SK-N-SH (cell line): ENCODE measurements around the gene CGN. TPM values are rescaled to one million over a fixed set of nuclear protein-coding genes. Genes with fewer than 3 reads are reported as not detected.

Experiments used
- CTCF ChIA-PET: fragments of 300-600, 350-600 bp; formaldehyde crosslinking; extraction: SDS; loops from one replicate; lab custom pipeline; 2021; lab: Yijun Ruan, JAX
- POLR2A ChIA-PET: fragments of 350-600 bp; sonication (Branson Sonifier 250); formaldehyde crosslinking; extraction: SDS; loops from one replicate; lab custom pipeline; 2020; ENCODE audit warnings: antibody characterized with exemption, inconsistent platforms; lab: Yijun Ruan, JAX
- DNase-seq: peaks from one replicate; pipeline ENCODE4 v3.0.0; 2012
- H2AFZ ChIP-seq: fragments of 200-600 bp; sonication (generic); 2 replicates; pipeline ENCODE4 v1.8.1; 2016; ENCODE audit warnings: antibody characterized with exemption, mild to moderate bottlenecking, low read depth
- H3F3A ChIP-seq: fragments of 200-600 bp; sonication (generic); replicated peaks from 2 replicates; pipeline ENCODE3; 2016; ENCODE audit warnings: antibody characterized with exemption, mild to moderate bottlenecking; ENCODE audit not compliant: insufficient read depth
- H3K27ac ChIP-seq, 2 experiments: fragments of 200-500 bp in 1 of 2; fragments of 200-600 bp in 1 of 2; sonication (Bioruptor generic) in 1 of 2; sonication (generic), shearing (Covaris generic) in 1 of 2; 2 replicates each; pipeline versions ENCODE4 v1.5.1 to v1.6.1; 2014 to 2016; ENCODE audit warnings: low read depth in 2 of 2, inconsistent platforms in 1 of 2, low read length in 1 of 2, mild to moderate bottlenecking in 1 of 2, mixed read lengths in 1 of 2
- H3K27me3 ChIP-seq: fragments of 200-600 bp; sonication (generic), shearing (Covaris generic); 2 replicates; pipeline ENCODE4 v1.6.1; 2016; ENCODE audit warnings: mixed run types; ENCODE audit not compliant: insufficient read depth
- H3K36me3 ChIP-seq, 2 experiments: fragments of 200-500 bp in 1 of 2; fragments of 200-600 bp in 1 of 2; sonication (Bioruptor generic) in 1 of 2; sonication (generic) in 1 of 2; replicated peaks in 1 of 2; 2 replicates each; pipeline versions ENCODE3 to v1.5.1; 2014 to 2016; ENCODE audit warnings: low read length in 1 of 2, mild to moderate bottlenecking in 1 of 2; ENCODE audit not compliant: insufficient read depth in 2 of 2, control insufficient read depth in 1 of 2
- H3K4me1 ChIP-seq, 2 experiments: fragments of 200-500 bp in 1 of 2; fragments of 200-600 bp in 1 of 2; sonication (Bioruptor generic) in 1 of 2; sonication (generic), shearing (Covaris generic) in 1 of 2; 2 replicates each; pipeline versions ENCODE4 v1.5.1 to v1.6.1; 2014 to 2016; ENCODE audit warnings: low read depth in 1 of 2, low read length in 1 of 2, mixed run types in 1 of 2; ENCODE audit not compliant: insufficient read depth in 2 of 2, control insufficient read depth in 1 of 2
- H3K4me2 ChIP-seq: fragments of 200-600 bp; sonication (generic), shearing (Covaris generic); 2 replicates; pipeline ENCODE4 v1.6.1; 2017; ENCODE audit warnings: mixed run types
- H3K4me3 ChIP-seq, 2 experiments: fragments of 200-500 bp in 1 of 2; fragments of 200-600 bp in 1 of 2; sonication (Bioruptor generic) in 1 of 2; sonication (generic), shearing (Covaris generic) in 1 of 2; 2 replicates each; pipeline versions ENCODE4 v1.5.1 to v1.8.1; 2014 to 2016; ENCODE audit warnings: low read depth in 2 of 2, inconsistent platforms in 1 of 2, low read length in 1 of 2, mild to moderate bottlenecking in 1 of 2, mixed read lengths in 1 of 2, moderate library complexity in 1 of 2
- H3K79me2 ChIP-seq: fragments of 200-600 bp; sonication (generic); 2 replicates; pipeline ENCODE4 v1.8.1; 2017; ENCODE audit warnings: mild to moderate bottlenecking; ENCODE audit not compliant: insufficient read depth
- H3K9ac ChIP-seq: fragments of 200-600 bp; sonication (generic); 2 replicates; pipeline ENCODE4 v1.6.1; 2017; ENCODE audit warnings: mixed run types
- H3K9me2 ChIP-seq: fragments of 200-600 bp; sonication (generic); 2 replicates; pipeline ENCODE4 v1.6.1; 2017; ENCODE audit warnings: mixed run types
- H3K9me3 ChIP-seq: fragments of 200-600 bp; sonication (generic); 2 replicates; pipeline ENCODE4 v1.6.1; 2017; ENCODE audit warnings: mixed run types, mild to moderate bottlenecking, moderate library complexity
- H4K20me1 ChIP-seq: fragments of 200-600 bp; sonication (generic); 2 replicates; pipeline ENCODE4 v1.6.1; 2017; ENCODE audit warnings: mild to moderate bottlenecking, mixed run types; ENCODE audit not compliant: insufficient read depth
- CTCF ChIP-seq: fragments of 200-600 bp; sonication (generic); IDR thresholded peaks from 2 replicates; pipeline ENCODE4 v1.6.1; 2017; ENCODE audit warnings: antibody characterized with exemption, mild to moderate bottlenecking, moderate library complexity
- EP300 ChIP-seq, 2 experiments: IDR thresholded peaks; 2 replicates each; pipeline versions ENCODE4 v1.4.0 to v1.6.1; 2012; ENCODE audit warnings: borderline replicate concordance in 1 of 2, low read depth in 1 of 2, low read length in 1 of 2
- FOXJ3 ChIP-seq: sonication (generic); formaldehyde crosslinking; IDR thresholded peaks from 2 replicates; pipeline ENCODE4 v1.5.1; 2020; ENCODE audit warnings: mild to moderate bottlenecking, missing genetic modification reagents
- FOXM1 ChIP-seq: IDR thresholded peaks from 2 replicates; pipeline ENCODE4 v1.4.0; 2012; ENCODE audit warnings: low read depth, mild to moderate bottlenecking
- GABPA ChIP-seq: IDR thresholded peaks from 2 replicates; pipeline ENCODE4 v1.4.0; 2012; ENCODE audit warnings: low read depth, mild to moderate bottlenecking
- MEF2A ChIP-seq: IDR thresholded peaks from 2 replicates; pipeline ENCODE4 v1.4.0; 2012; ENCODE audit warnings: low read depth, borderline replicate concordance
- MXI1 ChIP-seq: IDR thresholded peaks from 2 replicates; pipeline ENCODE4 v1.6.1; 2012; ENCODE audit warnings: mild to moderate bottlenecking, low read depth, low read length, improper control_type of control experiment
- SIN3A ChIP-seq: IDR thresholded peaks from 2 replicates; pipeline ENCODE4 v1.6.1; 2012; ENCODE audit warnings: low read depth, mild to moderate bottlenecking, low read length, moderate library complexity, borderline replicate concordance
- TCF12 ChIP-seq: IDR thresholded peaks from 2 replicates; pipeline ENCODE4 v1.4.0; 2012
- TEAD4 ChIP-seq: IDR thresholded peaks from 2 replicates; pipeline ENCODE4 v1.4.0; 2012; ENCODE audit warnings: mild to moderate bottlenecking, borderline replicate concordance; ENCODE audit not compliant: insufficient read depth
- USF1 ChIP-seq: IDR thresholded peaks from 2 replicates; pipeline ENCODE4 v1.4.0; 2012; ENCODE audit warnings: low read depth, borderline replicate concordance
- WGBS: methylation state at CpG from one replicate; pipeline ENCODE4 v1.1.6; 2017; ENCODE audit warnings: low lambda C conversion rate; 5-methylcytosine and 5-hydroxymethylcytosine counted together
- polyA plus RNA-seq, 3 experiments: library from polyadenylated mRNA; depleted of rRNA; stranded (reverse); fragments of >200 nt; gene quantifications; 2 replicates each; pipeline ENCODE4 v1.2.3, GENCODE V29; 2012

CGN gene
- polyA plus RNA-seq, 1 of the 3 experiments (the other 2 are of a cell fraction), result 0.36 TPM

GRCh38 chr1:151501474-151501873, 9.7 kb upstream of the CGN start:
- H2AFZ ChIP-seq, result no peak overlapping the region
- ChIA-PET CTCF (interaction anchor here (1.2 kb wide), 1 partner anchor 33 kb away, joined by 3 read pairs; no protein-coding TSS in a partner anchor), POLR2A (no interaction called here)
- no peaks in the 10 kb centered on the region for H3K4me1 ChIP-seq
- H3K4me3 ChIP-seq, result no peak overlapping the region
- H3K27ac ChIP-seq, result no peak overlapping the region
- no peaks in the 10 kb centered on the region for H3K79me2 ChIP-seq
- H4K20me1 ChIP-seq, result no peaks in the 10 kb centered on the region
- TF ChIP-seq CTCF (peak; percentile 42), GABPA (no peak)
- H3K27me3 ChIP-seq, result no peaks in the 10 kb centered on the region; the same call in 1 of the 2 replicates
- no peak for DNase-seq
- no peaks in the 10 kb centered on the region for H3K9me2 ChIP-seq
- no peaks in the 10 kb centered on the region for H3K36me3 ChIP-seq
- H3K9me3 ChIP-seq, result no peaks in the 10 kb centered on the region
- WGBS, result 72% methylated on average over 10 of the region's 10 CpGs
- no peak overlapping the region for H3K4me2 ChIP-seq
- no peak overlapping the region for H3K9ac ChIP-seq
- H3F3A ChIP-seq, result no peaks in the 10 kb centered on the region

- ChIA-PET CTCF (interaction anchor here (1.2 kb wide), 1 partner anchor 33 kb away, joined by 3 read pairs; no protein-coding TSS in a partner anchor), POLR2A (no interaction called here)
- no peak overlapping the region for H3K27ac ChIP-seq
- no peaks in the 10 kb centered on the region for H3K36me3 ChIP-seq
- H3K4me3 ChIP-seq, result no peak overlapping the region
- H3K9ac ChIP-seq, result no peak overlapping the region
- H3K9me3 ChIP-seq, result no peaks in the 10 kb centered on the region
- no peaks in the 10 kb centered on the region for H4K20me1 ChIP-seq
- H3K27me3 ChIP-seq, result no peaks in the 10 kb centered on the region; the same call in 1 of the 2 replicates
- no peak overlapping the region for H2AFZ ChIP-seq
- no peaks in the 10 kb centered on the region for H3K79me2 ChIP-seq
- H3K9me2 ChIP-seq, result no peaks in the 10 kb centered on the region
- H3K4me2 ChIP-seq, result no peak overlapping the region
- WGBS, result 53% methylated on average over 5 of the region's 5 CpGs
- DNase-seq, result no peak
- H3F3A ChIP-seq, result no peaks in the 10 kb centered on the region
- H3K4me1 ChIP-seq, result no peaks in the 10 kb centered on the region
- no peak for TF ChIP-seq TEAD4
- TF ChIP-seq FOXM1, result no peak
- no peak for TF ChIP-seq FOXJ3 (CRISPR knock-in tag)
- TF ChIP-seq SIN3A, result no peak
- TF ChIP-seq USF1, result no peak
- TF ChIP-seq MXI1, result no peak
- no peak for TF ChIP-seq MEF2A
- no peak for TF ChIP-seq EP300 (IDR thresholded peaks at IDR 0.05; ENCODE audit: borderline replicate concordance in 1 of 2, low read depth in 1 of 2, low read length in 1 of 2)
- no peak for TF ChIP-seq TCF12
These were observed 9.0 kb upstream of the CGN start for GRCh38 chr1:151502035-151502700.
